ENCODE measurements around the gene SFXN1. TPM values are rescaled to one million over a fixed set of nuclear protein-coding genes. Genes with fewer than 3 reads are reported as not detected.

The SFXN1 gene
- total and polyA plus RNA-seq, 2 experiments from 2014 or later: 50.3 to 96.4 TPM

GRCh38 chr5:175576096-175576495, 97.7 kb downstream of the SFXN1 start:
- no peak for TF ChIP-seq EZH2 (IDR thresholded peaks at IDR 0.05; ENCODE audit: insufficient read depth, poor library complexity, severe bottlenecking)
- TF ChIP-seq EZH2phosphoT487 (IDR thresholded peaks at IDR 0.05; ENCODE audit: insufficient read depth, low read depth): no peak
- Histone ChIP-seq H3K27me3 (replicated peaks; ENCODE audit: insufficient read depth) (no peaks in the 10 kb centered on the region), H3F3A (ENCODE audit: insufficient read depth) (no peaks in the 10 kb centered on the region), H3K4me2 (ENCODE audit: unreplicated experiment) (no peak overlapping the region), H4K20me1 (ENCODE audit: insufficient read depth) (no peaks in the 10 kb centered on the region), H3K79me2 (ENCODE audit: insufficient read depth) (no peaks in the 10 kb centered on the region), H3K27ac (no peak overlapping the region), H3K36me3 (ENCODE audit: low read depth) (no peaks in the 10 kb centered on the region), H3K9me2 (ENCODE audit: insufficient read depth) (no peaks in the 10 kb centered on the region), H3K4me1 (ENCODE audit: insufficient read depth) (no peaks in the 10 kb centered on the region), H3K9ac (no peak overlapping the region), H2AFZ (no peak overlapping the region), H3K9me3 (ENCODE audit: low read depth) (no peaks in the 10 kb centered on the region), H3K4me3 (no peak overlapping the region)
- no peak for DNase-seq
- in situ Hi-C loops (cut with MboI): no loop called here
- 23 to 28% methylated on average over 7 of the region's 7 CpGs for WGBS, 2 experiments (ENCODE audit: low coverage in 1 of 2, low lambda C conversion rate in 2 of 2, missing lambda C conversion rate in 2 of 2)

GRCh38 chr5:175576591-175576990, 98.2 kb downstream of the SFXN1 start:
- H3K27ac ChIP-seq: no peak overlapping the region
- DNase-seq: no peak
- H3K27me3 ChIP-seq (replicated peaks; ENCODE audit: insufficient read depth): no peaks in the 10 kb centered on the region
- no peaks in the 10 kb centered on the region for H3F3A ChIP-seq (ENCODE audit: insufficient read depth)
- no peak overlapping the region for H2AFZ ChIP-seq
- no peaks in the 10 kb centered on the region for H3K9me3 ChIP-seq (ENCODE audit: low read depth)
- 64 to 65% methylated on average over 6 of the region's 6 CpGs for WGBS, 2 experiments (ENCODE audit: low coverage in 1 of 2, low lambda C conversion rate in 2 of 2, missing lambda C conversion rate in 2 of 2)
- no peaks in the 10 kb centered on the region for H3K36me3 ChIP-seq (ENCODE audit: low read depth)
- no peaks in the 10 kb centered on the region for H3K9me2 ChIP-seq (ENCODE audit: insufficient read depth)
- H3K79me2 ChIP-seq (ENCODE audit: insufficient read depth): no peaks in the 10 kb centered on the region
- TF ChIP-seq EZH2 (IDR thresholded peaks at IDR 0.05; ENCODE audit: insufficient read depth, poor library complexity, severe bottlenecking) (no peak), EZH2phosphoT487 (IDR thresholded peaks at IDR 0.05; ENCODE audit: insufficient read depth, low read depth) (no peak)
- H3K4me1 ChIP-seq (ENCODE audit: insufficient read depth): no peaks in the 10 kb centered on the region
- H3K4me2 ChIP-seq (ENCODE audit: unreplicated experiment): no peak overlapping the region
- no peak overlapping the region for H3K4me3 ChIP-seq
- in situ Hi-C loops (cut with MboI): no loop called here
- no peaks in the 10 kb centered on the region for H4K20me1 ChIP-seq (ENCODE audit: insufficient read depth)
- H3K9ac ChIP-seq: no peak overlapping the region

Other genes with a start within 250 kb of the SFXN1 start
- gene DRD1, start 34.4 kb upstream of the SFXN1 start, total RNA-seq (2014; rRNA removed; shearing (Covaris generic)): not detected in 2 replicates
- not detected in 2 replicates for gene DRD1, start 34.4 kb upstream of the SFXN1 start, polyA plus RNA-seq (2016; fragmentation: Nextera tagmentation; extraction: Ambion mirVana)
- not detected in 2 replicates for gene HRH2, start 179.5 kb downstream of the SFXN1 start, total RNA-seq (2014; rRNA removed; shearing (Covaris generic))
- not detected in 2 replicates for gene HRH2, start 179.5 kb downstream of the SFXN1 start, polyA plus RNA-seq (2016; fragmentation: Nextera tagmentation; extraction: Ambion mirVana)